K562 (cell line): ENCODE results near the gene TPSG1. TPM values are rescaled to one million over a fixed set of nuclear protein-coding genes. Genes with fewer than 3 reads are reported as not detected.

Source experiments
- ATAC-seq: fragments of 200-7000 bp; cut with Tn5 transposase; 3 replicates; pipeline ENCODE4 v1.9.1; 2020; ENCODE audit warnings: moderate library complexity
- BruUV-seq: library from RNA; stranded (reverse); fragments of 400-500 nt; replicated peaks from 2 replicates; lab custom pipeline; 2021; lab: Mats Ljungman, UMichigan
- CTCF ChIA-PET: fragments of 300-600 bp; formaldehyde crosslinking; extraction: SDS; loops from one replicate; lab custom pipeline; 2021; ENCODE audit warnings: low intra/inter-chr PET ratio; lab: Yijun Ruan, JAX
- POLR2A ChIA-PET: fragments of 300-600, 350-650 bp; sonication (Branson Sonifier 250); formaldehyde crosslinking; extraction: SDS; loops from one replicate; lab custom pipeline; 2021; ENCODE audit warnings: antibody characterized with exemption, inconsistent platforms; lab: Yijun Ruan, JAX
- DNase-seq, 4 experiments: peaks; one replicate each; pipeline versions ENCODE4 v3.0.0 to v3.0.0-alpha.2; 2011 to 2018; ENCODE audit warnings: low spot score in 3 of 4, mixed read lengths in 3 of 4; ENCODE audit errors: extremely low read depth in 1 of 4
- FAIRE-seq: peaks from 2 replicates; lab custom pipeline; 2011; peaks lifted over from hg19 to GRCh38; lab: Jason Lieb, UNC
- H2AFZ ChIP-seq: 2 replicates; pipeline ENCODE4 v1.6.0; 2011; ENCODE audit warnings: low read depth, low read length, control low read depth, inconsistent platforms
- H3K27ac ChIP-seq: fragments of 200-600 bp; 3 replicates; pipeline ENCODE4 v1.8.0; 2011; ENCODE audit warnings: low read depth, mild to moderate bottlenecking, control low read depth, inconsistent platforms, low read length, moderate library complexity, mixed read lengths; ENCODE audit errors: extremely low read depth
- H3K27me3 ChIP-seq, 2 experiments: fragments of 300-600 bp in 1 of 2; 2 replicates in 1 of 2; 3 replicates in 1 of 2; pipeline versions ENCODE4 v1.6.0 to v1.8.0; 2011; ENCODE audit warnings: inconsistent platforms in 2 of 2, low read length in 2 of 2, mild to moderate bottlenecking in 1 of 2, mixed read lengths in 1 of 2, moderate library complexity in 1 of 2; ENCODE audit not compliant: control insufficient read depth in 2 of 2, insufficient read depth in 2 of 2
- H3K36me3 ChIP-seq: fragments of 300-600 bp; 3 replicates; pipeline ENCODE4 v1.8.0; 2011; ENCODE audit warnings: mild to moderate bottlenecking, low read length, inconsistent platforms; ENCODE audit not compliant: control insufficient read depth, insufficient read depth
- H3K4me1 ChIP-seq, 2 experiments: fragments of 200-600 bp in 1 of 2; replicated peaks in 1 of 2; 2 replicates in 1 of 2; 3 replicates in 1 of 2; pipeline versions ENCODE4 v1.5.1 to v1.8.0; 2011; ENCODE audit warnings: inconsistent platforms in 2 of 2, low read length in 2 of 2, mild to moderate bottlenecking in 1 of 2, mixed read lengths in 1 of 2, moderate library complexity in 1 of 2; ENCODE audit not compliant: control insufficient read depth in 2 of 2, insufficient read depth in 2 of 2
- H3K4me2 ChIP-seq: 2 replicates; pipeline ENCODE4 v1.6.1; 2011; ENCODE audit warnings: low read length, control low read depth, inconsistent platforms, mixed read lengths; ENCODE audit not compliant: insufficient read depth
- H3K4me3 ChIP-seq: fragments of 200-600 bp; sonication (generic), shearing (Covaris generic); 2 replicates; pipeline ENCODE4 v1.5.1; 2016; ENCODE audit warnings: control low read depth, inconsistent platforms
- H3K79me2 ChIP-seq: fragments of 200-600 bp; 3 replicates; pipeline ENCODE4 v1.8.0; 2011; ENCODE audit warnings: low read length, inconsistent platforms; ENCODE audit not compliant: control insufficient read depth, insufficient read depth
- H3K9ac ChIP-seq, 2 experiments: 2 replicates each; pipeline versions ENCODE4 v1.6.0 to v1.6.1; 2011; ENCODE audit warnings: low read depth in 2 of 2, low read length in 2 of 2, control low read depth in 1 of 2, inconsistent platforms in 1 of 2, mild to moderate bottlenecking in 1 of 2, mixed read lengths in 1 of 2; ENCODE audit not compliant: insufficient read depth in 1 of 2
- H3K9me1 ChIP-seq: one replicate; pipeline ENCODE4 v1.6.0; 2011; ENCODE audit warnings: inconsistent platforms, mild to moderate bottlenecking, low read length, moderate library complexity; ENCODE audit not compliant: control insufficient read depth, insufficient read depth
- H3K9me3 ChIP-seq: replicated peaks from 2 replicates; pipeline ENCODE4 v1.5.1; 2011; ENCODE audit warnings: low read depth, low read length, inconsistent platforms; ENCODE audit not compliant: control insufficient read depth, insufficient read depth
- H4K20me1 ChIP-seq: replicated peaks from 2 replicates; pipeline ENCODE4 v1.6.1; 2011; ENCODE audit warnings: low read length, inconsistent platforms, mixed read lengths; ENCODE audit not compliant: control insufficient read depth, insufficient read depth
- ARHGAP35 ChIP-seq: fragments of 450-650 bp; IDR thresholded peaks from 2 replicates; pipeline ENCODE4 v1.6.1; 2018; ENCODE audit not compliant: partially characterized antibody
- ASH1L ChIP-seq: fragments of 450-650 bp; IDR thresholded peaks from 2 replicates; pipeline ENCODE4 v1.6.1; 2018; ENCODE audit warnings: borderline replicate concordance, mild to moderate bottlenecking, low read depth; ENCODE audit not compliant: partially characterized antibody
- CEBPB ChIP-seq: fragments of 450-650 bp; IDR thresholded peaks from 2 replicates; pipeline ENCODE4 v1.6.1; 2016; ENCODE audit warnings: missing genetic modification characterization, missing compliant biosample characterization
- DMBX1 ChIP-seq: fragments of 250-450 bp; sonication (Bioruptor Pico); IDR thresholded peaks from 2 replicates; pipeline ENCODE4 v1.8.0; 2022; ENCODE audit warnings: inconsistent platforms, mild to moderate bottlenecking, moderate library complexity, borderline replicate concordance
- EGR1 ChIP-seq: fragments of 450-650 bp; conservative IDR thresholded peaks from 2 replicates; pipeline ENCODE4 v1.6.1; 2017; ENCODE audit warnings: mild to moderate bottlenecking
- EP300 ChIP-seq: IDR thresholded peaks from 2 replicates; pipeline ENCODE4 v1.6.1; 2012; ENCODE audit warnings: low read length, improper control_type of control experiment
- ERF ChIP-seq: fragments of 450-650 bp; formaldehyde crosslinking; IDR thresholded peaks from 2 replicates; pipeline ENCODE4 v1.4.0; 2020; ENCODE audit warnings: mild to moderate bottlenecking, mixed read lengths
- ETV6 ChIP-seq, 3 experiments: fragments of 150-350 bp in 1 of 3; sonication (generic) in 1 of 3; formaldehyde crosslinking in 1 of 3; IDR thresholded peaks; 2 replicates each; pipeline versions ENCODE4 v1.6.1 to v1.8.0; 2014 to 2022; ENCODE audit warnings: borderline replicate concordance in 2 of 3, low read depth in 2 of 3, antibody characterized with exemption in 1 of 3, low read length in 1 of 3, mild to moderate bottlenecking in 1 of 3, missing genetic modification reagents in 1 of 3
- FOXJ3 ChIP-seq: sonication (generic); formaldehyde crosslinking; IDR thresholded peaks from 2 replicates; pipeline ENCODE4 v1.4.0; 2020; ENCODE audit warnings: mild to moderate bottlenecking, missing genetic modification reagents
- GMEB1 ChIP-seq: fragments of 250-450 bp; sonication (Bioruptor Pico); IDR thresholded peaks from 2 replicates; pipeline ENCODE4 v1.4.0; 2020; ENCODE audit warnings: mild to moderate bottlenecking
- HDAC6 ChIP-seq: IDR thresholded peaks from 2 replicates; pipeline ENCODE4 v1.6.1; 2012; ENCODE audit warnings: low read depth, mild to moderate bottlenecking, control low read depth, inconsistent platforms, low read length, moderate library complexity
- MEF2A ChIP-seq: IDR thresholded peaks from 2 replicates; pipeline ENCODE4 v1.6.1; 2011; ENCODE audit warnings: low read depth, mild to moderate bottlenecking, low read length, moderate library complexity; ENCODE audit not compliant: control insufficient read depth
- NFIC ChIP-seq: fragments of 450-650 bp; IDR thresholded peaks from 2 replicates; pipeline ENCODE4 v1.6.1; 2017; ENCODE audit warnings: mild to moderate bottlenecking, inconsistent platforms
- PTBP1 ChIP-seq: fragments of 200-400 bp; formaldehyde crosslinking; IDR thresholded peaks from 2 replicates; pipeline ENCODE4 v1.6.1; 2017; ENCODE audit warnings: low read depth, low read length
- SLC30A9 ChIP-seq: fragments of 250-450 bp; sonication (Bioruptor Pico); IDR thresholded peaks from 2 replicates; pipeline ENCODE4 v1.8.0; 2022; ENCODE audit warnings: mild to moderate bottlenecking, moderate library complexity
- STAG1 ChIP-seq: sonication (generic); formaldehyde crosslinking; IDR thresholded peaks from 2 replicates; pipeline ENCODE4 v1.5.0; 2020; ENCODE audit warnings: missing genetic modification reagents, borderline replicate concordance
- ZC3H4 ChIP-seq: sonication (generic); formaldehyde crosslinking; IDR thresholded peaks from 2 replicates; pipeline ENCODE4 v1.9.0; 2021; ENCODE audit warnings: missing genetic modification reagents, borderline replicate concordance
- ZNF121 ChIP-seq: sonication (generic); formaldehyde crosslinking; conservative IDR thresholded peaks from 2 replicates; pipeline ENCODE4 v1.8.0; 2022; ENCODE audit warnings: missing genetic modification reagents
- ZNF274 ChIP-seq: IDR thresholded peaks from 2 replicates; pipeline ENCODE4 v1.6.1; 2011; ENCODE audit warnings: low read depth, mild to moderate bottlenecking, low read length, moderate library complexity, borderline replicate concordance
- ZNF41 ChIP-seq: fragments of 250-450 bp; sonication (Bioruptor Pico); conservative IDR thresholded peaks from 2 replicates; pipeline ENCODE4 v1.4.0; 2020; ENCODE audit warnings: mild to moderate bottlenecking
- ZNF511 ChIP-seq: sonication (generic); formaldehyde crosslinking; IDR thresholded peaks from 2 replicates; pipeline ENCODE4 v1.8.0; 2022; ENCODE audit warnings: mild to moderate bottlenecking, missing genetic modification reagents
- WGBS: fragments of 100-300 bp; shearing (Covaris generic); methylation state at CpG from one replicate; pipeline ENCODE4 v1.1.6; 2016; ENCODE audit warnings: low coverage, mixed read lengths; ENCODE audit not compliant: insufficient coverage; ENCODE audit errors: missing lambda C conversion rate; 5-methylcytosine and 5-hydroxymethylcytosine counted together
- in situ Hi-C: fragments of 300-500 bp; cut with MboI; formaldehyde crosslinking; loops from 4 replicates; pipeline ENCODE4 v1.15.0; 2018; ENCODE audit warnings: inconsistent platforms, mixed read lengths
- intact Hi-C: fragments of 100-400 bp; cut with micrococcal nuclease; formaldehyde crosslinking; loops from 2 replicates; pipeline ENCODE4 v1.14.2; 2022
- polyA plus RNA-seq, 8 experiments: library from polyadenylated mRNA; depleted of rRNA in 4 of 8; stranded (reverse) in 5 of 8; unstranded in 3 of 8; fragments of >200 nt; fragmentation: Nextera tagmentation in 2 of 8; fragmentation: Illumina TruSeq in 1 of 8; extraction: Ambion mirVana in 2 of 8; extraction: Trizol in 1 of 8; gene quantifications; 2 replicates each; pipeline versions ENCODE4 v1.2.1 to v1.2.3, GENCODE V29; 2011 to 2014; ENCODE audit warnings: inconsistent platforms in 1 of 8, missing spikeins in 1 of 8
- total RNA-seq, 7 experiments: library from RNA; depleted of rRNA in 6 of 7; stranded (reverse); fragments of >200 nt in 6 of 7; fragmentation: Illumina TruSeq in 2 of 7; extraction: Trizol in 2 of 7; gene quantifications; 2 replicates each; pipeline versions ENCODE4 v1.2.1 to v1.2.3, GENCODE V29; 2011 to 2021; ENCODE audit warnings: low replicate concordance in 1 of 7

TPSG1 gene
- total and polyA plus RNA-seq, 9 of the 15 experiments (the other 6 are each of a cell fraction or from before 2014, with no cell fraction given): not detected

GRCh38 chr16:1221628-1222552, 3.2 kb downstream of the TPSG1 start:
- H3K9ac ChIP-seq: no peak overlapping the region
- H2AFZ ChIP-seq: no peak overlapping the region
- DNase-seq (peak in 1 of 4 experiments; percentile 39), FAIRE-seq (no peak), ATAC-seq (no peak)
- no peak overlapping the region for H3K4me3 ChIP-seq
- H3K9me3 ChIP-seq: no peaks in the 10 kb centered on the region
- POLR2A ChIA-PET: interaction anchor here (0.7 kb wide), 1 partner anchor 149 kb away, joined by 3 read pairs; the partner anchor contains the start of gene SSTR5
- no peak overlapping the region for H3K27ac ChIP-seq
- intact Hi-C loops (no loop called here), in situ Hi-C loops (no loop called here)
- no peaks in the 10 kb centered on the region for H3K36me3 ChIP-seq
- peaks cover 20% of the 10 kb centered on the region for H4K20me1 ChIP-seq
- peaks cover 55 to 84% of the 10 kb centered on the region in 2 experiments for H3K27me3 ChIP-seq
- H3K4me1 ChIP-seq: peaks cover 0 to 65% of the 10 kb centered on the region in 2 experiments; a peak in 2 of 5 replicates
- no peaks in the 10 kb centered on the region for H3K79me2 ChIP-seq
- H3K9me1 ChIP-seq: no peaks in the 10 kb centered on the region
- CTCF ChIA-PET: no interaction called here
- WGBS: 3% methylated on average over 40 of the region's 40 CpGs
- H3K4me2 ChIP-seq: peak overlapping the region; percentile 11; the same call in 1 of the 2 replicates
- no TSS peak for BruUV-seq
- TF ChIP-seq FOXJ3 (CRISPR knock-in tag) (no peak), STAG1 (CRISPR knock-in tag) (0 out of 2 replicates have a peak, but pooled peaks have one; percentile 27), ZC3H4 (CRISPR knock-in tag) (no peak), ERF (no peak), GMEB1 (no peak), CEBPB (tag) (0 out of 2 replicates have a peak, but pooled peaks have one; percentile 31), DMBX1 (CRISPR knock-in tag) (no peak), ASH1L (no peak), PTBP1 (no peak), MEF2A (no peak), EGR1 (0 out of 2 replicates have a peak, but pooled peaks have one; percentile 21), ZNF274 (no peak), EP300 (no peak), HDAC6 (no peak), NFIC (peak; percentile 47), ZNF41 (CRISPR knock-in tag) (no peak), ARHGAP35 (no peak), ZNF511 (CRISPR knock-in tag) (no peak), ZNF121 (no peak), SLC30A9 (CRISPR knock-in tag) (no peak), ETV6 (IDR thresholded peaks at IDR 0.05; ENCODE audit: borderline replicate concordance in 1 of 2, low read depth in 2 of 2, low read length in 1 of 2) (no peak), ETV6 (CRISPR knock-in tag; IDR thresholded peaks at IDR 0.05; ENCODE audit: borderline replicate concordance) (no peak)
